Astrocyte (in vitro differentiated cells and primary cell): ENCODE results near the gene PRKG1. TPM values are rescaled to one million over a fixed set of nuclear protein-coding genes. Genes with fewer than 3 reads are reported as not detected.

ENCODE experiments used
- DNase-seq: peaks from one replicate; pipeline ENCODE4 v3.0.0-alpha.2; 2010; ENCODE audit warnings: low read depth
- FAIRE-seq: peaks from 2 replicates; lab custom pipeline; 2011; peaks lifted over from hg19 to GRCh38; lab: Jason Lieb, UNC
- H2AFZ ChIP-seq: 2 replicates; pipeline ENCODE4 v1.6.0; 2012; ENCODE audit warnings: low read depth, low read length, inconsistent platforms
- H3K27ac ChIP-seq: 2 replicates; pipeline ENCODE4 v1.5.1; 2011; ENCODE audit warnings: low read depth, low read length, inconsistent platforms
- H3K27me3 ChIP-seq: 2 replicates; pipeline ENCODE4 v1.6.0; 2011; ENCODE audit warnings: low read length, inconsistent platforms; ENCODE audit not compliant: insufficient read depth
- H3K36me3 ChIP-seq: 2 replicates; pipeline ENCODE4 v1.5.1; 2011; ENCODE audit warnings: low read length, inconsistent platforms; ENCODE audit not compliant: insufficient read depth
- H3K4me1 ChIP-seq: 2 replicates; pipeline ENCODE4 v1.5.1; 2011; ENCODE audit warnings: low read length, inconsistent platforms; ENCODE audit not compliant: insufficient read depth
- H3K4me2 ChIP-seq: 2 replicates; pipeline ENCODE4 v1.6.0; 2012; ENCODE audit warnings: low read length, inconsistent platforms
- H3K4me3 ChIP-seq: 2 replicates; pipeline ENCODE4 v1.5.1; 2011; ENCODE audit warnings: low read depth, mild to moderate bottlenecking, low read length, inconsistent platforms; ENCODE audit not compliant: insufficient read depth
- H3K79me2 ChIP-seq: 2 replicates; pipeline ENCODE4 v1.6.0; 2012; ENCODE audit warnings: mild to moderate bottlenecking, low read length, inconsistent platforms; ENCODE audit not compliant: insufficient read depth
- H3K9ac ChIP-seq: 2 replicates; pipeline ENCODE4 v1.6.0; 2012; ENCODE audit warnings: mild to moderate bottlenecking, low read length, inconsistent platforms
- H3K9me3 ChIP-seq: 2 replicates; pipeline ENCODE4 v1.5.1; 2012; ENCODE audit warnings: low read depth, mild to moderate bottlenecking, low read length, inconsistent platforms; ENCODE audit not compliant: insufficient read depth
- H4K20me1 ChIP-seq: 2 replicates; pipeline ENCODE4 v1.6.0; 2012; ENCODE audit warnings: low read length, inconsistent platforms; ENCODE audit not compliant: insufficient read depth
- H3K27ac Mint-ChIP-seq: one replicate; pipeline ENCODE4 v1.8.0; 2021; ENCODE audit warnings: mild to moderate bottlenecking, mixed read lengths; ENCODE audit not compliant: unreplicated experiment
- H3K27me3 Mint-ChIP-seq: one replicate; pipeline ENCODE4 v1.8.0; 2021; ENCODE audit warnings: low read depth, mixed read lengths; ENCODE audit not compliant: unreplicated experiment
- H3K36me3 Mint-ChIP-seq: one replicate; pipeline ENCODE4 v1.8.0; 2021; ENCODE audit warnings: low read depth, mixed read lengths; ENCODE audit not compliant: unreplicated experiment
- H3K4me1 Mint-ChIP-seq: one replicate; pipeline ENCODE4 v1.8.0; 2021; ENCODE audit warnings: low read depth, mixed read lengths; ENCODE audit not compliant: unreplicated experiment
- H3K4me3 Mint-ChIP-seq: one replicate; pipeline ENCODE4 v1.8.0; 2021; ENCODE audit warnings: mild to moderate bottlenecking, moderate library complexity, mixed read lengths; ENCODE audit not compliant: unreplicated experiment
- H3K9me3 Mint-ChIP-seq: one replicate; pipeline ENCODE4 v1.8.0; 2021; ENCODE audit warnings: mild to moderate bottlenecking, mixed read lengths; ENCODE audit not compliant: unreplicated experiment
- CTCF ChIP-seq: IDR thresholded peaks from 2 replicates; pipeline ENCODE4 v1.5.1; 2011; ENCODE audit warnings: low read depth, mild to moderate bottlenecking, inconsistent platforms, low read length, moderate library complexity; ENCODE audit not compliant: insufficient read depth
- EZH2 ChIP-seq: IDR thresholded peaks from 2 replicates; pipeline ENCODE4 v1.6.1; 2012; ENCODE audit warnings: mild to moderate bottlenecking, low read length, inconsistent platforms; ENCODE audit not compliant: insufficient read depth
- total RNA-seq: library from RNA; stranded (reverse); gene quantifications from 2 replicates; pipeline ENCODE4 v1.2.1, GENCODE V29; 2021

PRKG1 gene
- total RNA-seq, 1 donor from 2014 or later = 3.1 TPM

GRCh38 chr10:51765284-51765971, 691.1 kb downstream of the PRKG1 start:
- no peak overlapping the region for H3K27ac Mint-ChIP-seq

GRCh38 chr10:51766423-51767102, 692.3 kb downstream of the PRKG1 start:
- no peaks in the 10 kb centered on the region for H4K20me1 ChIP-seq
- H3K36me3 ChIP-seq = no peaks in the 10 kb centered on the region
- no peaks in the 10 kb centered on the region for H3K27me3 ChIP-seq
- Mint-ChIP-seq H3K9me3 (peaks cover 5% of the 10 kb centered on the region), H3K36me3 (no peaks in the 10 kb centered on the region), H3K4me1 (peaks cover 18% of the 10 kb centered on the region), H3K4me3 (no peak overlapping the region), H3K27me3 (no peaks in the 10 kb centered on the region), H3K27ac (no peak overlapping the region)
- no peak overlapping the region for H3K9ac ChIP-seq
- TF ChIP-seq EZH2 (no peak), CTCF (no peak)
- no peak overlapping the region for H3K4me3 ChIP-seq
- no peak for DNase-seq
- no peaks in the 10 kb centered on the region for H3K4me1 ChIP-seq
- no peak overlapping the region for H2AFZ ChIP-seq
- H3K79me2 ChIP-seq = no peaks in the 10 kb centered on the region
- no peak overlapping the region for H3K27ac ChIP-seq
- no peak overlapping the region for H3K4me2 ChIP-seq
- FAIRE-seq = no peak
- no peaks in the 10 kb centered on the region for H3K9me3 ChIP-seq

More at GRCh38 chr10:51765284-51765971, 691.1 kb downstream of the PRKG1 start:
- H4K20me1 ChIP-seq = no peaks in the 10 kb centered on the region
- H3K36me3 ChIP-seq = no peaks in the 10 kb centered on the region
- no peak overlapping the region for H3K4me2 ChIP-seq
- Mint-ChIP-seq H3K27me3 (no peaks in the 10 kb centered on the region), H3K4me1 (peaks cover 18% of the 10 kb centered on the region), H3K4me3 (no peak overlapping the region), H3K9me3 (peaks cover 5% of the 10 kb centered on the region), H3K36me3 (no peaks in the 10 kb centered on the region)
- no peak overlapping the region for H3K27ac ChIP-seq
- no peaks in the 10 kb centered on the region for H3K9me3 ChIP-seq
- no peak overlapping the region for H3K9ac ChIP-seq
- FAIRE-seq (no peak), DNase-seq (no peak)
- H3K4me3 ChIP-seq = no peak overlapping the region
- no peak overlapping the region for H2AFZ ChIP-seq
- H3K4me1 ChIP-seq = no peaks in the 10 kb centered on the region
- no peaks in the 10 kb centered on the region for H3K79me2 ChIP-seq
- no peak for TF ChIP-seq EZH2
- TF ChIP-seq CTCF = no peak
- H3K27me3 ChIP-seq = no peaks in the 10 kb centered on the region
